Measurements from ENCODE around the gene ROR1. TPM values are rescaled to one million over a fixed set of nuclear protein-coding genes. Genes with fewer than 3 reads are reported as not detected.
A peak's percentile ranks its signal among the peaks of the same experiment; 100 is the strongest.

The ROR1 gene
- total and polyA plus RNA-seq, 5 donors: 3.4 to 32.5 (median 11.9) TPM

GRCh38 chr1:64192290-64192689 lies 418.5 kb downstream of the ROR1 start:
- intact Hi-C loops (cut with DNase I): no loop called here
- ATAC-seq (no peak), DNase-seq (no peak)
- Histone ChIP-seq H3K27ac (ENCODE audit: low read length) (no peak overlapping the region), H3K9me3 (ENCODE audit: control insufficient read depth, low read length) (no peaks in the 10 kb centered on the region), H3K4me1 (ENCODE audit: control insufficient read depth, insufficient read depth, low read length) (peaks cover 4% of the 10 kb centered on the region), H3K27me3 (ENCODE audit: control insufficient read depth, insufficient read depth) (no peaks in the 10 kb centered on the region), H3K4me3 (ENCODE audit: low read length) (no peak overlapping the region)
- 94% methylated on average over 8 of the region's 8 CpGs for WGBS

- H3K9me3 ChIP-seq (ENCODE audit: control insufficient read depth, low read length): no peaks in the 10 kb centered on the region
- H3K27me3 ChIP-seq (ENCODE audit: control insufficient read depth, insufficient read depth): no peaks in the 10 kb centered on the region
- 56% methylated on average over 8 of the region's 8 CpGs for WGBS
- ATAC-seq (no peak), DNase-seq (no peak)
- intact Hi-C loops (cut with DNase I): no loop called here
- H3K27ac ChIP-seq (ENCODE audit: low read length): no peak overlapping the region
- peaks cover 4% of the 10 kb centered on the region for H3K4me1 ChIP-seq (ENCODE audit: control insufficient read depth, insufficient read depth, low read length)
- H3K4me3 ChIP-seq (ENCODE audit: low read length): no peak overlapping the region
Measured at GRCh38 chr1:64194168-64195080, 420.6 kb downstream of the ROR1 start.

GRCh38 chr1:64195081-64195395 lies 421.2 kb downstream of the ROR1 start:
- Histone ChIP-seq H3K9me3 (ENCODE audit: control insufficient read depth, low read length) (no peaks in the 10 kb centered on the region), H3K4me1 (ENCODE audit: control insufficient read depth, insufficient read depth, low read length) (peaks cover 4% of the 10 kb centered on the region), H3K4me3 (ENCODE audit: low read length) (no peak overlapping the region), H3K27me3 (ENCODE audit: control insufficient read depth, insufficient read depth) (no peaks in the 10 kb centered on the region), H3K27ac (ENCODE audit: low read length) (no peak overlapping the region)
- no peak for ATAC-seq
- intact Hi-C loops (cut with DNase I): no loop called here
- WGBS: 52% methylated on average over 1 of the region's 1 CpG
- no peak for DNase-seq

GRCh38 chr1:64196074-64196870 lies 422.5 kb downstream of the ROR1 start:
- Histone ChIP-seq H3K27ac (ENCODE audit: low read length) (no peak overlapping the region), H3K27me3 (ENCODE audit: control insufficient read depth, insufficient read depth) (no peaks in the 10 kb centered on the region), H3K9me3 (ENCODE audit: control insufficient read depth, low read length) (no peaks in the 10 kb centered on the region), H3K4me1 (ENCODE audit: control insufficient read depth, insufficient read depth, low read length) (peaks cover 4% of the 10 kb centered on the region), H3K4me3 (ENCODE audit: low read length) (no peak overlapping the region)
- ATAC-seq: peak; percentile 52 to 59
- DNase-seq: peak in 1 of 3 donors; percentile 56
- 62% methylated on average over 8 of the region's 8 CpGs for WGBS
- intact Hi-C loops (cut with DNase I): no loop called here

GRCh38 chr1:64197076-64197475 lies 423.3 kb downstream of the ROR1 start:
- Histone ChIP-seq H3K27ac (ENCODE audit: low read length) (no peak overlapping the region), H3K27me3 (ENCODE audit: control insufficient read depth, insufficient read depth) (no peaks in the 10 kb centered on the region), H3K9me3 (ENCODE audit: control insufficient read depth, low read length) (no peaks in the 10 kb centered on the region), H3K4me3 (ENCODE audit: low read length) (no peak overlapping the region), H3K4me1 (ENCODE audit: control insufficient read depth, insufficient read depth, low read length) (peaks cover 4% of the 10 kb centered on the region)
- ATAC-seq (no peak), DNase-seq (no peak)
- WGBS: 96% methylated on average over 3 of the region's 3 CpGs
- intact Hi-C loops (cut with DNase I): no loop called here

- H3K9me3 ChIP-seq (ENCODE audit: control insufficient read depth, low read length): no peaks in the 10 kb centered on the region
- 48% methylated on average over 2 of the region's 2 CpGs for WGBS
- DNase-seq (no peak), ATAC-seq (no peak)
- H3K4me1 ChIP-seq (ENCODE audit: control insufficient read depth, insufficient read depth, low read length): peaks cover 4% of the 10 kb centered on the region
- intact Hi-C loops (cut with DNase I): no loop called here
- H3K27ac ChIP-seq (ENCODE audit: low read length): no peak overlapping the region
- H3K27me3 ChIP-seq (ENCODE audit: control insufficient read depth, insufficient read depth): no peaks in the 10 kb centered on the region
- no peak overlapping the region for H3K4me3 ChIP-seq (ENCODE audit: low read length)
Measured at GRCh38 chr1:64199154-64199553, 425.3 kb downstream of the ROR1 start.

DNA sequence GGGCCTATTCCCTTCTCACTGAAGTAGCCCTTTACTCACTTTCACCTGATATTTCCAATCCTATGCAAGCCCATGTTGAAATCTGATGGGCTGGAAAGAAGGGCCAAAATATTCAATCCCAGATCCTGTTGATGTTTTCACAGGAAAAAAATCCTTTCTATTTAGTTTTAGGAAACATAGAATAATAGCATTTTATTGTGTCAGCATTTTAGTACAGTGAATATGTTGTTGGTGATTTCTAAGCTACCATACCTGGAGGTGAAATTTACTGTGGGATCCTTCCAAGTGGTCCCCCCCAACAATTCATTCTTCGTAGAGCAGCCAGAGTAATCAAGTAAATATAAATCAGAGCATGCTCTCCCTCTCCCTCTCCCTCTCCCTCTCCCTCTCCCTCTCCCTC lies 426.2 kb downstream of the ROR1 start:
- DNase-seq (no peak), ATAC-seq (no peak)
- intact Hi-C loops (cut with DNase I): no loop called here
- Histone ChIP-seq H3K27ac (ENCODE audit: low read length) (no peak overlapping the region), H3K4me3 (ENCODE audit: low read length) (no peak overlapping the region), H3K9me3 (ENCODE audit: control insufficient read depth, low read length) (no peaks in the 10 kb centered on the region), H3K4me1 (ENCODE audit: control insufficient read depth, insufficient read depth, low read length) (peaks cover 4% of the 10 kb centered on the region), H3K27me3 (ENCODE audit: control insufficient read depth, insufficient read depth) (peaks cover 2% of the 10 kb centered on the region)
- WGBS: 51% methylated on average over 1 of the region's 1 CpG

GRCh38 chr1:64203420-64203819 lies 429.6 kb downstream of the ROR1 start, which contains the start of gene UBE2U:
TSS of gene UBE2U (plus strand) at chr1:64203623. CDS start at chr1:64204051, 428 bp downstream.
- DNase-seq: no peak
- WGBS: 93% methylated on average over 23 of the region's 23 CpGs
- no peak within 1 kb of the TSS for H3K27ac ChIP-seq (ENCODE audit: low read length)
- ATAC-seq: no peak
- peaks cover 2% of the 10 kb centered on the region for H3K27me3 ChIP-seq (ENCODE audit: control insufficient read depth, insufficient read depth)
- H3K9me3 ChIP-seq (ENCODE audit: control insufficient read depth, low read length): no peaks in the 10 kb centered on the region
- intact Hi-C loops (cut with DNase I): no loop called here
- no peaks in the 10 kb centered on the region for H3K4me1 ChIP-seq (ENCODE audit: control insufficient read depth, insufficient read depth, low read length)
- no peak within 1 kb of the TSS for H3K4me3 ChIP-seq (ENCODE audit: low read length)

GRCh38 chr1:64209221-64209620 lies 435.4 kb downstream of the ROR1 start:
- Histone ChIP-seq H3K4me1 (ENCODE audit: control insufficient read depth, insufficient read depth, low read length) (no peaks in the 10 kb centered on the region), H3K9me3 (ENCODE audit: control insufficient read depth, low read length) (no peaks in the 10 kb centered on the region)
- 67% methylated on average over 2 of the region's 2 CpGs for WGBS

GRCh38 chr1:64212031-64212430 lies 438.2 kb downstream of the ROR1 start:
- Histone ChIP-seq H3K4me3 (ENCODE audit: low read length) (no peak overlapping the region), H3K27ac (ENCODE audit: low read length) (no peak overlapping the region)
- no peak for ATAC-seq

More at GRCh38 chr1:64209221-64209620, 435.4 kb downstream of the ROR1 start:
- intact Hi-C loops (cut with DNase I): no loop called here
- H3K27me3 ChIP-seq (ENCODE audit: control insufficient read depth, insufficient read depth): peaks cover 2% of the 10 kb centered on the region
- H3K27ac ChIP-seq (ENCODE audit: low read length): no peak overlapping the region
- DNase-seq: no peak
- H3K4me3 ChIP-seq (ENCODE audit: low read length): no peak overlapping the region
- no peak for ATAC-seq

GRCh38 chr1:64215576-64215975 lies 441.8 kb downstream of the ROR1 start:
- H3K27me3 ChIP-seq (ENCODE audit: control insufficient read depth, insufficient read depth): no peaks in the 10 kb centered on the region
- DNase-seq (no peak), ATAC-seq (no peak)
- no peak overlapping the region for H3K27ac ChIP-seq (ENCODE audit: low read length)
- H3K9me3 ChIP-seq (ENCODE audit: control insufficient read depth, low read length): no peaks in the 10 kb centered on the region
- 82% methylated on average over 3 of the region's 3 CpGs for WGBS
- H3K4me3 ChIP-seq (ENCODE audit: low read length): no peak overlapping the region
- H3K4me1 ChIP-seq (ENCODE audit: control insufficient read depth, insufficient read depth, low read length): no peaks in the 10 kb centered on the region
- intact Hi-C loops (cut with DNase I): no loop called here

More at GRCh38 chr1:64212031-64212430, 438.2 kb downstream of the ROR1 start:
- no peaks in the 10 kb centered on the region for H3K9me3 ChIP-seq (ENCODE audit: control insufficient read depth, low read length)
- H3K27me3 ChIP-seq (ENCODE audit: control insufficient read depth, insufficient read depth): no peaks in the 10 kb centered on the region
- DNase-seq: no peak
- no peaks in the 10 kb centered on the region for H3K4me1 ChIP-seq (ENCODE audit: control insufficient read depth, insufficient read depth, low read length)
- intact Hi-C loops (cut with DNase I): no loop called here
